ENCODE results near the gene PDIA5.

PDIA5 gene

GRCh38 chr3:123066896-123067688 is at the start of gene PDIA5:
Gene PDIA5, plus strand, starts transcription at chr3:123067025. Its CDS starts 140 bp downstream, at chr3:123067165.
- peak; percentile 88 for DNase-seq (ENCODE audit: low read depth)
- H3K4me3 ChIP-seq (replicated peaks; ENCODE audit: low read depth, low read length): peak within 1 kb of the TSS; percentile 86
- TF ChIP-seq, protein P1, sequence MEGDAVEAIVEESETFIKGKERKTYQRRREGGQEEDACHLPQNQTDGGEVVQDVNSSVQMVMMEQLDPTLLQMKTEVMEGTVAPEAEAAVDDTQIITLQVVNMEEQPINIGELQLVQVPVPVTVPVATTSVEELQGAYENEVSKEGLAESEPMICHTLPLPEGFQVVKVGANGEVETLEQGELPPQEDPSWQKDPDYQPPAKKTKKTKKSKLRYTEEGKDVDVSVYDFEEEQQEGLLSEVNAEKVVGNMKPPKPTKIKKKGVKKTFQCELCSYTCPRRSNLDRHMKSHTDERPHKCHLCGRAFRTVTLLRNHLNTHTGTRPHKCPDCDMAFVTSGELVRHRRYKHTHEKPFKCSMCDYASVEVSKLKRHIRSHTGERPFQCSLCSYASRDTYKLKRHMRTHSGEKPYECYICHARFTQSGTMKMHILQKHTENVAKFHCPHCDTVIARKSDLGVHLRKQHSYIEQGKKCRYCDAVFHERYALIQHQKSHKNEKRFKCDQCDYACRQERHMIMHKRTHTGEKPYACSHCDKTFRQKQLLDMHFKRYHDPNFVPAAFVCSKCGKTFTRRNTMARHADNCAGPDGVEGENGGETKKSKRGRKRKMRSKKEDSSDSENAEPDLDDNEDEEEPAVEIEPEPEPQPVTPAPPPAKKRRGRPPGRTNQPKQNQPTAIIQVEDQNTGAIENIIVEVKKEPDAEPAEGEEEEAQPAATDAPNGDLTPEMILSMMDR (IDR thresholded peaks at IDR 0.05; ENCODE audit: low read length, missing control alignments): no peak

- no peak overlapping the region for H3K4me3 ChIP-seq (replicated peaks; ENCODE audit: low read depth, low read length)
- no peak for DNase-seq (ENCODE audit: low read depth)
- TF ChIP-seq, protein P1 (IDR thresholded peaks at IDR 0.05; ENCODE audit: low read length, missing control alignments): no peak
These were observed 48.1 kb upstream of the PDIA5 start for GRCh38 chr3:123018683-123019082.

DNA sequence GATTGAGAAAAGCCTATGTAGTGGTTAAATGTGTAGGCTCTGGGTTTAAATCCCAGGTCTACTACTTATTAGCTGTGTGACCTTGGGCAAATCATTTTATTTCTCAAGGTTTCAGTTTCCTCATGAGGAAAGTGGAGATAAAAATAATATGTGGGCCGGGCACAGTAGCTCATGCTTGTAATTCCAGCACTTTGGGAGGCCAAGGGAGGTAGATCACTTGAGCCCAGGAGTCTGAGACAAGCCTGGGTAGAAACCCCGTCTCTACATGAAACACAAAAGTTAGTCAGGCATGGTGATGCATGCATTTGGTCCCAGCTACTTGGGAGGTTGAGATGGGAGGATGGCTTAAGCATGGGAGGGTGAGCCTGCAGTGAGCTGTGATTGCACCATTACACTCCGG is 47.7 kb upstream of the PDIA5 start:
- DNase-seq (ENCODE audit: low read depth): no peak
- no peak overlapping the region for H3K4me3 ChIP-seq (replicated peaks; ENCODE audit: low read depth, low read length)
- TF ChIP-seq, protein P1 (IDR thresholded peaks at IDR 0.05; ENCODE audit: low read length, missing control alignments): no peak

DNA sequence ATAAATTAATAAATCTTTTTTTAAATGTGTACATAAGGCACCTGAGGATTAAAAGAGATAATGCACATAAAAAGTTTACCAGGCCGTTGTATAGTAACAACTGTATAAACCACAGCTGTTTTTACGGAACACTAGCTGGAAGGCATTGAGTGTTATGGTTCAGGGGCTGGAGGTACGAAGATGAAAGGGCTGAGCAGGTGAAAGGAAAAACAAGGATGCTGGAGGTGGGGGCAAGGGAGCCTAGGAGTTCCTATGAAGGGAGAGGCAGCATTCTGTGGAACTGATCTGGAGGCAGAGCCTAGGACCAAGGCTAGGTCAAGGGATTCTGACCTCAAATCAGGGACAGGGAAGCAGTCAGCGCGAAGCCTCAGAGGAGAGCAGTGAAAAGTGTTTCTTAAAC is 47.2 kb upstream of the PDIA5 start:
- DNase-seq (ENCODE audit: low read depth): no peak
- TF ChIP-seq, protein P1 (IDR thresholded peaks at IDR 0.05; ENCODE audit: low read length, missing control alignments): no peak
- H3K4me3 ChIP-seq (replicated peaks; ENCODE audit: low read depth, low read length): no peak overlapping the region

- TF ChIP-seq, protein P1 (IDR thresholded peaks at IDR 0.05; ENCODE audit: low read length, missing control alignments): no peak
- H3K4me3 ChIP-seq (replicated peaks; ENCODE audit: low read depth, low read length): no peak overlapping the region
These were observed 46.1 kb upstream of the PDIA5 start for GRCh38 chr3:123020709-123021108.

GRCh38 chr3:123021388-123021787 is 45.4 kb upstream of the PDIA5 start:
- TF ChIP-seq, protein P1 (IDR thresholded peaks at IDR 0.05; ENCODE audit: low read length, missing control alignments): no peak
- no peak overlapping the region for H3K4me3 ChIP-seq (replicated peaks; ENCODE audit: low read depth, low read length)
- no peak for DNase-seq (ENCODE audit: low read depth)

More at GRCh38 chr3:123020709-123021108, 46.1 kb upstream of the PDIA5 start:
- no peak for DNase-seq (ENCODE audit: low read depth)
